Body of pancreas (tissue), 4 donors: ENCODE measurements around the gene GIGYF2.

Source experiments
- POLR2A ChIP-seq, 3 donors: fragments of 450-650 bp; IDR thresholded peaks; one replicate each; pipeline ENCODE4 v1.6.1; 2016; ENCODE audit warnings: antibody characterized with exemption in 3 of 3, mild to moderate bottlenecking in 2 of 3
- TF ChIP-seq, protein P1 (sequence below), 7 experiments: fragments of 450-650 bp in 4 of 7; fragments of 200-600 bp in 3 of 7; sonication (generic) in 3 of 7; IDR thresholded peaks; one replicate each; pipeline ENCODE4 v1.5.1; 2016 to 2019; ENCODE audit warnings: antibody characterized with exemption in 7 of 7

DNA sequence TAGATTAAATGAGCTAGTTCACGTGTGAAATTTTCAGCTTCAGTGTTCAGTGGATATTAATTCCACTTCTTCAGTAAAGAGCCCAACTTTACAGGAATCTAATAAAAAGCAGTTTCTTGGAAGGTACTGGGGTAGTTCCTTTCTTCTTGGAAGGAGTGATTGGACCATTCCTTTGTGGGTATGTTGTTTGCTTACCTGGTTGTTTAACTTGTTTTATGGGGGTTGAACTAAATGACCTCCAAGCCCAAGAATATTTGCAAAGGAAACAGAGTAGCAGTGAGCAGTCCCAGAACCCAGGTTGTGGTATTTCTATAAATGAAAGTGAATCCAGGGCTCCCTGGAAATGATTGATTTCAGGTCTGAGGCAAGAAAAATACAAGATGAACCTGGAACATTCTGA is 47.8 kb downstream of the GIGYF2 start:
- TF ChIP-seq, protein P1, sequence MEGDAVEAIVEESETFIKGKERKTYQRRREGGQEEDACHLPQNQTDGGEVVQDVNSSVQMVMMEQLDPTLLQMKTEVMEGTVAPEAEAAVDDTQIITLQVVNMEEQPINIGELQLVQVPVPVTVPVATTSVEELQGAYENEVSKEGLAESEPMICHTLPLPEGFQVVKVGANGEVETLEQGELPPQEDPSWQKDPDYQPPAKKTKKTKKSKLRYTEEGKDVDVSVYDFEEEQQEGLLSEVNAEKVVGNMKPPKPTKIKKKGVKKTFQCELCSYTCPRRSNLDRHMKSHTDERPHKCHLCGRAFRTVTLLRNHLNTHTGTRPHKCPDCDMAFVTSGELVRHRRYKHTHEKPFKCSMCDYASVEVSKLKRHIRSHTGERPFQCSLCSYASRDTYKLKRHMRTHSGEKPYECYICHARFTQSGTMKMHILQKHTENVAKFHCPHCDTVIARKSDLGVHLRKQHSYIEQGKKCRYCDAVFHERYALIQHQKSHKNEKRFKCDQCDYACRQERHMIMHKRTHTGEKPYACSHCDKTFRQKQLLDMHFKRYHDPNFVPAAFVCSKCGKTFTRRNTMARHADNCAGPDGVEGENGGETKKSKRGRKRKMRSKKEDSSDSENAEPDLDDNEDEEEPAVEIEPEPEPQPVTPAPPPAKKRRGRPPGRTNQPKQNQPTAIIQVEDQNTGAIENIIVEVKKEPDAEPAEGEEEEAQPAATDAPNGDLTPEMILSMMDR (IDR thresholded peaks at IDR 0.05): no peak
- TF ChIP-seq POLR2A (IDR thresholded peaks at IDR 0.05): no peak
